HT-29 (cell line): ENCODE data around the gene EME2. TPM values are rescaled to one million over a fixed set of nuclear protein-coding genes. Genes with fewer than 3 reads are reported as not detected.
"Not testable (repeated sequence)": the region's sequence is repeated elsewhere in the genome, so short reads cannot be mapped to it uniquely, and the experiment has no call there.

Experiments
- DNase-seq: peaks from one replicate; pipeline ENCODE4 v3.0.0-alpha.2; 2015; ENCODE audit warnings: low spot score
- total RNA-seq: library from RNA; depleted of rRNA; stranded (reverse); fragments of >200 nt; shearing (Covaris generic); gene quantifications from 2 replicates; pipeline ENCODE4 v1.2.3, GENCODE V29; 2014

EME2 gene
- total RNA-seq, 1 experiment from 2014 or later, result 75.6 TPM

DNA sequence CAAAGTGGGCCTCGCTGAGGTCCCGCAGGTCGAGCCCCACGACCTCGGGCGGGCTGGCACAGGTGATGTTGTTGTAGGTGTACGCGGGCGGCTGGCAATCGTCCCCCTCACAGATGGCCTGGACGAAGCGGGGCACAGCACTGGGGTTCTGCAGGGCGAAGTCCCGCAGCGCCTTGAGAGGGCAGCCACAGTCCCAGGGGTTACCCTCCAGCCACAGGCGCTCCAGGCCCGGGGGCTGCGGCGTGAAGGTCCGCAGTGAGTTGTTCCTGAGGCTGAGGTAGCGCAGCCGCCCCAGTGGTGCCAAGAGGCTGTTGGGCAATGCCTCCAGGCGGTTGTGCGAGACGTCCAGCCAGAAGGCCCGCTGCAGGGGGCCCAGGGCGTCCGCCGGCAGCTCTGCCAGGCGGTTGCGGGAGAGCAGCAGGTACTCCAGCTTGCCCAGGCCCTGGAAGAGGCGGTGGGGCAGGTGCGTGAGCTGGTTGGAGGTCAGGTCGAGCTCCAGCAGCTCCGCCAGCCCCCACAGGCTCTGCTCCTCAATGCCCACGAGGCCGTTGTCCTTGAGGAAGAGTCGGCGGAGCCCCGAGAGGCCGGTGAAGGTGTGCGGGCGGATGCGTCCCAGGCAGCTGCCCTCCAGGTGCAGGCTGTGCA is 18.1 kb downstream of the EME2 start:
- DNase-seq, result no peak

DNA sequence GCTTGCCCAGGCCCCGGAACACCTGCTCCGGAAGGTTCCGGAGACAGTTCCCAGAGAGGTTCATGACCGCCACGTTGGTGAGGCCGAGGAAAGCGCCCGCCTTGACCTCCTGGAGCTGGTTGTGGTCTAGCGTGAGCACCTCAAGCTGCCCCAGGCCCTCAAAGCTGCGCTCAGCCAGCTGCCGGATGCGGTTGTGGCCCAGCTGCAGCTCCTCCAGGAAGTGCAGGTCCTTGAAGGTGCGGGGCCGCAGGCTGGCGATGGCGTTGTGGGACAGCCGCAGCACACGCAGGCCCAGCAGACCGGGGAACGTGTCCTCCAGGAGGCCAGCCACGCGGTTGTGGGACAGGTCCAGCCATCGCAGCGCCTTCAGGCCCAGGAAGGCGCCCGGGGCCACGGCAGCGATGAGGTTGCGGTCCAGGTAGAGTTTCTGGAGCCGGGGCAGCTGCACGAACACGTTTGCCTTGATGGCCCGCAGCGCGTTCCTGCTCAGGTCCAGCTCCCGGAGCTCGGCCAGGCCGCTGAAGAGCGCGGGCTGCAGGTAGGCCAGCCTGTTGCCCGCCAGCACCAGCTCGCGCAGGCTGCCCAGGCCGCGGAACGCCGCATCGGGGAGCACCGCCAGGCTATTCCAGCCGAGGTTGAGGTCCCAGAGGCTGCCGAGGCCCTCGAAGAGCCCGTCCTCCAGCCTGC is 18.8 kb downstream of the EME2 start:
- no peak for DNase-seq

GRCh38 chr16:1791943-1792812 is 19.6 kb downstream of the EME2 start:
- no peak for DNase-seq

- DNase-seq, result no peak
Observed at GRCh38 chr16:1792836-1793577, 20.4 kb downstream of the EME2 start.

- DNase-seq, result no peak
Observed at GRCh38 chr16:1793578-1794220, 21.1 kb downstream of the EME2 start, which contains the start of gene IGFALS. IGFALS (minus strand) TSS chr16:1793705; CDS start chr16:1793652, 53 bp downstream.

DNA sequence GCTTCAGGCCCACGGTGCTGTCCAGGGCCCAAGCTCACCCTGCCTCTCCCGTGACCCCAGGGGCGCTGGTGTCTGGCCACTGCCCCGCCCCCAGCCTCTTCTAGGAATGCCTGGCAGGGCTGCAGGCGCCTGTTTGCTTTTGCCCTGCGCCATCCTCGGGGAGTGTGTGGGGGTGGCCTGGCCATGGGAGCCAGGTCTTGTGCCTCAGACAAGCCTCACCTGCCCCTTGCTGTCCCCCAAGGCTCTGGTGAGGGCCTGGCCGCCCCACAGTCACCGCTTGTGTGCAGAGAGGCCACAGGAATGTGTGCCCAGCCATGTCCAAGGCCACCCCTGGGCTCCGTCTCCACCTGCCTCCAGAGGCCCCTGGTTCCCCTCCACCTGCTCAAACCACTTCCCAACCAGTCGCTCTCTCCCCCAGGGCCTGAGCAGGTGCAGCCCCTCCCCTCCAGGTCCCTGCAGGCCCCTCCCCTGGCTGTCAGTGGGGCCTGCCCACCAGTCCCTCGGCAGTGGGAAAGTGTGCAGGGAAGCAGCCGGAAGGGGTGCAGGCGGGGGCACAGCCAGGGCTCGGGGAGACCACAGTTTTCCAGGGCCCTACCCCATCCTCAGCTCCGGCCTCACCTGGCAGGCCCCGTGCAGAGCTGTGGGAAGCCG is 21.7 kb downstream of the EME2 start:
- no peak for DNase-seq

GRCh38 chr16:1794908-1795666 is 22.5 kb downstream of the EME2 start:
- DNase-seq, result no peak

DNA sequence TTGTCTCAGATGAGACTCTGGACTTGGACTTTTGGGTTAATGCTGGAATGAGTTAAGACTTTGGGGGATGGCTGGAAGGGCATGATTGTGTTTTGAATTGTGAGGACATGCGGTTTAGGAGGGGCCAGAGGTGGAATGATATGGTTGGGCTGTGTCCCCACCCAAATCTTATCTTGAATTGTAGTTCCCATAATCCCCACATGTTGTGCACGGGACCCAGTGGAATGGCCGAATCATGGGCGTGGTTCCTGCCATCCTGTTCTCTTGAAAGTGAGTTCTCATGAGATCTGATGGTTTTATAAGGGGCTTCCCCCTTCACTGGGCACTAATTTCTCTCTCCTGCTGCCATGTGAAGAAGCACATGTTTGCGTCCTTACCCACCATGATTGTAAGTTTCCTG is 26.7 kb downstream of the EME2 start:
- DNase-seq, result not testable (repeated sequence)

- no peak for DNase-seq
Observed at GRCh38 chr16:1800701-1801100, 28.1 kb downstream of the EME2 start.

DNA sequence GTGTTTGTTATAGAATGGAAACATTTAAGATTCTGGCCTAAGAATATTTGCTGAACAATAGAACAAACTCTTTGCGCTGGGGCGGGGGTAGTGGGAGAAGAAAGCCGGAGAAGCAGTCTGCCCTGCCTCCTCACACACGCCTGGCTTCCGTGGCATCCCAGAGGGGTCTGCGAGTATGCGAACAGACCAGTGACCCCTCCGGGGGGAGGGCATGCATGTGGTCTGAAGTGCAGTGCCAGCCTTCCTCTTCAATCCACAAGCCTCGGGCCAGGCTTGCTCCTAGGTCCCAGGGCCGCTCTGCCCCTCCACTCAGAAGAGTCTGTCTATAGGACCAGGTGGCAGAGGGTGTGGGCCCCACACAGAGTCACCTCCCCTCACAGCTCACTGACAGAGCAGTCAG is 35.0 kb downstream of the EME2 start:
- no peak for DNase-seq

DNA sequence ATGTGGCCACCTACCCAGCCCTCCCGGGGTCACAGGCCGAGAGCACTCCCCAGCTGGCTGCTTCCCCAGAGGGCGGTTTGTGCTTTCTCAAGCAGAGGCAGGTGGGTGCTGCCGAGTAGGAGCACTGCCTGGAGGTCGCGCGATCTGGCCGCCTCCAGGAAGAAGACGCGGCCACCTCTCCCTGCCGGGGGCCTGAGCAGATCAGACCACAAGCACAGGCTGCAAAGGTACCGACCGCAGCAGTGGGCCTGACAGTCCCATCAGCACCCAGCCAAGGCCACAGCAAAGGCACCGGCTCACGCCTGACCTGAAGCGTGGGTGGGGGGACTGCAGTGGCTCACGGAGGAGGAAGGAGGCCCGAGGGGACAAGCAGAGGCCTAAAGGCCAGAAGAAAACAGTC is 36.1 kb downstream of the EME2 start:
- DNase-seq, result no peak

GRCh38 chr16:1809281-1809801 is 36.7 kb downstream of the EME2 start:
- DNase-seq, result peak; percentile 4

DNA sequence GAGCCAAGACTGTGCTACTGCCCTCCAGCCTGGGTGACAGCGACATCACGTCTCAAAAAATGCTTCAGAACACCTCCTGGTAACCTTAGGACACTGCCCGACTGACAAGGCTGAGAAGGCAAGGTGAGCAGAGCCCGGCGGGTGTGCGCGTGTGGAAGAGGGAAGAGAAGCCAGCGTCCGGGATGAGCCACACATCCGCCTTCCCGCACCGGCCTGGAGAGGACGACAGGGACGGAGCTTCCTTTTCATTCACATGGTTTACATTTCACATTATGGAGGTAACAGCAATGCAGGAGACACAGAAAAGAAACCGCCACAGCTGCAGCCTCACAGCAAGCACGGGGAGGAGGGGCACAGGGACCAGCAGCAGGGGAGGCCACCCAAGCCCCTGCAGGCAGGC is 37.5 kb downstream of the EME2 start:
- no peak for DNase-seq

GRCh38 chr16:1810536-1810935 is 37.9 kb downstream of the EME2 start:
- DNase-seq, result no peak

GRCh38 chr16:1812732-1813163 is 40.1 kb downstream of the EME2 start:
- DNase-seq, result peak; percentile 75

GRCh38 chr16:1815461-1815860 is 42.9 kb downstream of the EME2 start:
- no peak for DNase-seq

DNA sequence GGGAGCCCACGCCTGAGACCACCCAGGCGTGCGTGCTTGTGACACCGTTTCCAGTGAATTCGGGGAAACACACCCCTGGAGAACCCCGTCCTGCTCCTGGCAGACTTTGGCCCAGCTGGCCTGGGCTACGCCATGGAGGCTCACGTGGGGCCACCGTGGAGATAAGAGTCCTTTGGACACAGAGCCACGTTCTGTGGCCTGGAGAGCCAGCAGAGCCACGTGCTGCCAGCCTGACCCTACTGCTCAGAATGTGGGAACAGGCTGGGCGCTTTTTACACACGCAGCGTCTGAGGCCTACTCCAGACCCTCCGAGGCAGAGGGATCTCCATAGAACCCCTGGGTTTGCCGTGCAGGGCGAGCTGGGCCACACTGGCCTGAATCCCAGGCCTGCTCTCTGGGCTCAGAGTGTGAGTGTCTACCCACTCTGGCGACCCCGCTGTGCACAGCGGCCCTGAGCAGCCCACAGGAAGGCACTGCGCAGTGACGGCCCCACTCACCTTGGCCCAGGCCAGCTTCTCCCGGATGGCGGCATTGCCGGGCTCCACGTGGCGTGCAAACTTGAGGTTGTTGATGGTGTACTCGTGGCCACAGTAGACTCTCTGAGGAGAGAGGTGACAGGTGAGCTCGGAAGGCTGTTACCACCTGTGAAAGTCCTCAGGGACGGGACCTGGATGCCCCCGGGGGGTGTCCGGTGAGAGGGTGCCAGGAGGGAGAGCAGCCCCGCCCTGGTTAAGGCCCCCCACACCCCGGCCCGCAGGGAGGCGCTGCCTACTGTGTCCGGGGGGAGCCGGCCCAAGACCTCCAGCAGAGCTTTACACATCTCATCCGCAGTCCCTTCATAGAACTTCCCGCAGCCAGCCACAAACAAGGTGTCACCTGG is 44.0 kb downstream of the EME2 start:
- DNase-seq, result no peak

- DNase-seq, result no peak
Observed at GRCh38 chr16:1817276-1817589, 44.6 kb downstream of the EME2 start.

GRCh38 chr16:1817716-1818115 is 45.1 kb downstream of the EME2 start:
- no peak for DNase-seq
